ENCODE data around the gene LRRC8A.
A peak's percentile ranks its signal among the peaks of the same experiment; 100 is the strongest.
"Not testable (repeated sequence)": the region's sequence is repeated elsewhere in the genome, so short reads cannot be mapped to it uniquely, and the experiment has no call there.

Gene LRRC8A

DNA sequence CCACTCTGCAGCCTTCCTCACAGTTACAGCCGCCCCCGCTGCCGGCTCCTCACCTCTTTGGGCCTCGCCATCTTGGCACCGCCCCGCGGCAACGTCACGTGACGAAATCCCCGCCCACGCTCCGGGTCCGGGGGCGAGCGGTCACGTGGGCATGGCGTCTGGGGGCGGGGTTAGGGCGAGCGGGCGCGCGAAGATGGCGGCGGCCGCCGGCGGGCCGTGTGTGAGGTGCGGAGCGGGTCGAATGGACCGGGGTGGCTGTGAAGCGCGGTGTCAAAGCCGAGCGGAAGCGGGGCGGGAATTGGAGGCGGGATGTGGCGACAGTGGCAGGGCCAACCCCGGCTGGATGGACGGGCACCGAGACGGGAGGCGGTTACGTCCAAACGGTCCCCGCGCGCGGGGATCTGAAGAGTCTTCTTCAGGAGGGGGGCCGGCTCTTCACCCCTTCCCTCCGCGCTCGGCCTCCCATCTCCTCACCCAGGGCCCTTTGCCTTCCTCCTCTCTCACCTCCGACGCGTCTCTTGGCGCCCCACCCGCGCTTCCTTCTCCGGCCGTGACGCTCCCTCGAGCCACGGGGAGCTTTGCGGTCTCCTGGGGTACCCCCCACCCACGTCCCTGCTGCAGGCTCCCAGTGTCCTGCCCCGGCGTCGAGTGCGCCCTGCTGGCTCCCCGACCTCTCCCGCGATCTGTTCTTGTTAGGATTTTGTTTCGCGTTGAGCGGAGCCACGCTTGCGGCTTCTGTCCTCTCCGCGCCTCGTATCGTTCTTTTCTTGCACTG is 65.8 kb downstream of the LRRC8A start, which contains the start of the genes DOLK and NUP188:
Gene DOLK (minus strand): TSS at position 77 of the 775 bp plus-strand sequence. CDS start 300 bp downstream, outside the sequence.
Gene NUP188 (plus strand): TSS at position 173 of the 775 bp plus-strand sequence. CDS start 21 bp downstream, at position 194.
- DNase-seq (ENCODE audit: low spot score): peak; percentile 98
- peak; percentile 89 for FAIRE-seq

DNA sequence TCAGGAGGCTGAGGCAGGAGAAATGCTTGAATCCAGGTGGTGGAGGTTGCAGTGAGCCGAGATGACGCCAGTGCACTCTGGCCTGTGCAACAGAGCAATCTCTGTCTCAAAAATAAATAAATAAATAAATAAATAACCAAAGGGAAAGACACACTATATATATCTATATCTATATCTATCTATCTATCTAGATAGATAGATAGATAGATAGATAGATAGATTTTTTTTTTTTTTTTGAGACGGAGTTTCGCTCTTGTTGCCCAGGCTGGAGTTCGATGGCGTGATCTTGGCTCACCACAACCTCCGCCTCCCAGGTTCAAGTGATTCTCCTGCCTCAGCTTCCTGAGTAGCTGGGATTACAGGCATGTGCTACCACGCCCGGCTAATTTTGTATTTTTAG is 79.5 kb downstream of the LRRC8A start:
- not testable (repeated sequence) for DNase-seq (ENCODE audit: low spot score); FAIRE-seq

Measured in urothelium cell line (cell line).